IMR-90 (cell line): ENCODE measurements around the gene TMEM219. TPM values are rescaled to one million over a fixed set of nuclear protein-coding genes. Genes with fewer than 3 reads are reported as not detected.

Experiments used
- ATAC-seq: fragments of 200-7000 bp; cut with Tn5 transposase; 2 replicates; pipeline ENCODE4 v1.9.1; 2020; ENCODE audit warnings: low read depth, mild to moderate bottlenecking, moderate library complexity
- BruUV-seq: library from RNA; stranded (reverse); fragments of 400-500 nt; replicated peaks from 2 replicates; lab custom pipeline; 2021; lab: Mats Ljungman, UMichigan
- CTCF ChIA-PET: fragments of 300-600 bp; formaldehyde crosslinking; extraction: SDS; loops from one replicate; lab custom pipeline; 2021; ENCODE audit warnings: antibody characterized with exemption; lab: Yijun Ruan, JAX
- POLR2A ChIA-PET: fragments of 300-600 bp; sonication (Branson Sonifier 250); formaldehyde crosslinking; loops from one replicate; lab custom pipeline; 2022; ENCODE audit warnings: antibody characterized with exemption; ENCODE audit not compliant: unreplicated experiment; lab: Charles Lee
- DNase-seq: peaks from one replicate; pipeline ENCODE4 v3.0.0; 2013
- H2AFZ ChIP-seq: replicated peaks from 2 replicates; pipeline ENCODE3; 2013; ENCODE audit warnings: low read length, mild to moderate bottlenecking; ENCODE audit not compliant: poor library complexity
- H2AK5ac ChIP-seq: 2 replicates; pipeline ENCODE4 v1.6.1; 2013; ENCODE audit warnings: low read depth, low read length, inconsistent platforms
- H2AK9ac ChIP-seq: replicated peaks from 2 replicates; pipeline ENCODE3; 2013; ENCODE audit warnings: mild to moderate bottlenecking, low read depth, low read length, moderate library complexity; ENCODE audit not compliant: poor library complexity
- H2BK120ac ChIP-seq: 2 replicates; pipeline ENCODE4 v1.6.1; 2013; ENCODE audit warnings: low read depth, low read length, inconsistent platforms
- H2BK15ac ChIP-seq: 3 replicates; pipeline ENCODE4 v1.6.1; 2013; ENCODE audit warnings: low read depth, low read length, inconsistent platforms
- H2BK20ac ChIP-seq: 2 replicates; pipeline ENCODE4 v1.6.1; 2013; ENCODE audit warnings: low read depth, mild to moderate bottlenecking, inconsistent platforms, low read length, moderate library complexity
- H2BK5ac ChIP-seq: 2 replicates; pipeline ENCODE4 v1.6.1; 2013; ENCODE audit warnings: mild to moderate bottlenecking, low read depth, low read length, inconsistent platforms; ENCODE audit not compliant: poor library complexity, severe bottlenecking
- H3K14ac ChIP-seq: replicated peaks from 2 replicates; pipeline ENCODE4 v1.6.1; 2013; ENCODE audit warnings: low read depth, low read length, inconsistent platforms
- H3K18ac ChIP-seq: 2 replicates; pipeline ENCODE4 v1.6.1; 2013; ENCODE audit warnings: low read depth, low read length, control low read depth
- H3K23ac ChIP-seq: 2 replicates; pipeline ENCODE4 v1.6.1; 2013; ENCODE audit warnings: low read depth, low read length, inconsistent platforms
- H3K27ac ChIP-seq: 2 replicates; pipeline ENCODE4 v1.5.1; 2013; ENCODE audit warnings: mild to moderate bottlenecking, control low read depth, low read length; ENCODE audit not compliant: insufficient read depth
- H3K27me3 ChIP-seq: 2 replicates; pipeline ENCODE4 v1.6.1; 2013; ENCODE audit warnings: low read length; ENCODE audit not compliant: control insufficient read depth, insufficient read depth
- H3K36me3 ChIP-seq: 2 replicates; pipeline ENCODE4 v1.6.1; 2013; ENCODE audit warnings: low read length, mixed read lengths; ENCODE audit not compliant: control insufficient read depth, insufficient read depth
- H3K4ac ChIP-seq: 2 replicates; pipeline ENCODE4 v1.6.1; 2013; ENCODE audit warnings: low read depth, low read length, inconsistent platforms
- H3K4me1 ChIP-seq: 2 replicates; pipeline ENCODE4 v1.6.1; 2013; ENCODE audit warnings: low read length, mixed read lengths; ENCODE audit not compliant: control insufficient read depth, insufficient read depth
- H3K4me2 ChIP-seq: 2 replicates; pipeline ENCODE4 v1.6.1; 2013; ENCODE audit warnings: low read depth, mild to moderate bottlenecking, control low read depth, low read length, moderate library complexity
- H3K4me3 ChIP-seq: 2 replicates; pipeline ENCODE4 v1.5.1; 2013; ENCODE audit warnings: low read depth, mild to moderate bottlenecking, control low read depth, low read length, moderate library complexity; ENCODE audit not compliant: insufficient read depth
- H3K56ac ChIP-seq: 2 replicates; pipeline ENCODE4 v1.6.1; 2013; ENCODE audit warnings: low read length, inconsistent platforms; ENCODE audit not compliant: insufficient read depth; ENCODE audit errors: extremely low read depth
- H3K79me1 ChIP-seq, 2 experiments: 2 replicates each; pipeline ENCODE4 v1.6.1; 2013; ENCODE audit warnings: low read length in 2 of 2, inconsistent platforms in 1 of 2, low read depth in 1 of 2
- H3K9ac ChIP-seq: 2 replicates; pipeline ENCODE4 v1.6.1; 2013; ENCODE audit warnings: low read depth, low read length, control low read depth
- H3K9me1 ChIP-seq: 2 replicates; pipeline ENCODE4 v1.6.1; 2013; ENCODE audit warnings: low read length, inconsistent platforms; ENCODE audit not compliant: insufficient read depth
- H3K9me3 ChIP-seq: 2 replicates; pipeline ENCODE4 v1.6.1; 2013; ENCODE audit warnings: low read length; ENCODE audit not compliant: control insufficient read depth, insufficient read depth
- H4K20me1 ChIP-seq: 2 replicates; pipeline ENCODE4 v1.6.1; 2013; ENCODE audit warnings: low read length, inconsistent platforms; ENCODE audit not compliant: insufficient read depth
- H4K5ac ChIP-seq: 2 replicates; pipeline ENCODE4 v1.6.1; 2013; ENCODE audit warnings: mild to moderate bottlenecking, low read depth, low read length, control low read depth
- H4K8ac ChIP-seq, 2 experiments: 2 replicates each; pipeline ENCODE4 v1.6.1; 2013; ENCODE audit warnings: low read depth in 2 of 2, low read length in 2 of 2, control low read depth in 1 of 2, inconsistent platforms in 1 of 2
- H4K91ac ChIP-seq: 2 replicates; pipeline ENCODE4 v1.6.1; 2013; ENCODE audit warnings: low read depth, low read length, inconsistent platforms; ENCODE audit not compliant: insufficient read depth
- BHLHE40 ChIP-seq: fragments of 150-350 bp; IDR thresholded peaks from 2 replicates; pipeline ENCODE4 v1.6.1; 2016; ENCODE audit warnings: mild to moderate bottlenecking, low read depth, low read length
- ELK1 ChIP-seq: fragments of 150-350 bp; IDR thresholded peaks from 2 replicates; pipeline ENCODE4 v1.6.1; 2016; ENCODE audit warnings: low read depth, mild to moderate bottlenecking, low read length, moderate library complexity, borderline replicate concordance
- MXI1 ChIP-seq: IDR thresholded peaks from 2 replicates; pipeline ENCODE4 v1.6.1; 2012; ENCODE audit warnings: low read depth, mild to moderate bottlenecking, low read length, moderate library complexity, borderline replicate concordance
- NFE2L2 ChIP-seq: fragments of 150-350 bp; IDR thresholded peaks from 2 replicates; pipeline ENCODE4 v1.6.1; 2016; ENCODE audit warnings: low read depth, mild to moderate bottlenecking, low read length
- RAD21 ChIP-seq: IDR thresholded peaks from 2 replicates; pipeline ENCODE4 v1.6.1; 2012; ENCODE audit warnings: low read length, improper control_type of control experiment
- RCOR1 ChIP-seq: IDR thresholded peaks from 2 replicates; pipeline ENCODE4 v1.6.1; 2012; ENCODE audit warnings: mild to moderate bottlenecking, low read length, improper control_type of control experiment; ENCODE audit not compliant: insufficient replicate concordance
- RFX5 ChIP-seq: IDR thresholded peaks from 2 replicates; pipeline ENCODE4 v1.8.0; 2012; ENCODE audit warnings: low read depth, mild to moderate bottlenecking, low read length, moderate library complexity
- SMC3 ChIP-seq: fragments of 150-350 bp; IDR thresholded peaks from 2 replicates; pipeline ENCODE4 v1.6.1; 2016; ENCODE audit warnings: low read depth, mild to moderate bottlenecking, antibody characterized with exemption, low read length, moderate library complexity
- USF2 ChIP-seq: fragments of 150-350 bp; IDR thresholded peaks from 2 replicates; pipeline ENCODE4 v1.6.1; 2017; ENCODE audit warnings: mild to moderate bottlenecking, antibody characterized with exemption, low read length, low read depth
- WGBS, 2 experiments: methylation state at CpG; one replicate each; pipeline versions ENCODE4 v1.1.5 to v1.1.7; 2013; ENCODE audit warnings: missing lambda C conversion rate in 2 of 2; ENCODE audit not compliant: insufficient read length in 1 of 2; ENCODE audit errors: extremely low coverage in 2 of 2; 5-methylcytosine and 5-hydroxymethylcytosine counted together
- dilution Hi-C: fragments of 300-500 bp; cut with HindIII; formaldehyde crosslinking; loops from one replicate; pipeline ENCODE4 v1.14.3; 2018; ENCODE audit warnings: low sequenced_read_pairs; ENCODE audit not compliant: unreplicated experiment
- in situ Hi-C: fragments of 300-500 bp; cut with MboI; formaldehyde crosslinking; loops from 3 replicates; pipeline ENCODE4 v1.14.3; 2019; ENCODE audit warnings: low sequenced_read_pairs, inconsistent platforms, mixed read lengths
- intact Hi-C: fragments of 100-400 bp; cut with micrococcal nuclease; formaldehyde crosslinking; loops from 2 replicates; pipeline ENCODE4 v1.10.0; 2022
- polyA plus RNA-seq, 3 experiments: library from polyadenylated mRNA; depleted of rRNA; stranded (reverse); fragments of >200 nt; gene quantifications; 2 replicates each; pipeline ENCODE4 v1.2.3, GENCODE V29; 2012; ENCODE audit warnings: low replicate concordance in 1 of 3
- total RNA-seq: library from RNA; depleted of rRNA; stranded (reverse); fragments of >200 nt; gene quantifications from 2 replicates; pipeline ENCODE4 v1.2.3, GENCODE V29; 2012

The TMEM219 gene
- total and polyA plus RNA-seq, 2 of the 4 experiments (the other 2 are of a cell fraction) = 47.0 to 95.3 TPM

DNA sequence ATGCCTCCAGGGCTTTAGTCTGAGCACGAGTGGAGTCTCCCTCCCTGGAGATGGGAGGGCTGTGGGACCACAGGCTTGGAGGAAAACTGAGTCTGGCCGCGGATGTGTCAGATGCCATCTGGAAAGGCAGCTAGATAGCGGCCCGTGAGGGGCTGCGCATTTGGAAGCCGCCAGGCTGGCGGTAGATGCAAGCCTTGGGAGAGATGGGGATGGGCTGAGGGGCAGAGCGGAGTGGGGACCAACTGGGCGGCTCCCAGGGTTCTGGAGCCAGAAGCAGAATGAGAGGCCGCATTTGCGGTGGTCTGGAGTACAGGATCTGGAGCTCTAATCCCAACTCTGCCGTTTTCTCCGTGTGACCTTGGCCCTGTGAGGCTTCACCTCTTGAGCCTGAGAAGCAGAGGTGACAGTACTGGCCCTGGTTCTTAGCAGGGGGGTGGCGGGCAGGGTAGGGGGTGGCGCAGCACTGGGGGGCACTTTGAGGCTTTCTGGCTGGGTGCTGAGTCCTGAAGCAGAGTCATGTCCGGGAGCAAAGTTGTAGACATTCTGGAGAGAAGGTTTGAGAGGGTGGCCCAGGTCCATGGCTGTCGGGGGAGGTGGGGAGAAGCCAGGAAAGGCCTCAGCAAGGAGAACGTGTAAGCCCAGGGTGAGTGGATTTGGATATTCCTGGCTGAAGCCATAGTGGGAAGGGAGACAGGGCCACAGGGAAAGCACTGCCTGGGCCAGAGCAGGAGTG lies 40.9 kb downstream of the TMEM219 start:
- Histone ChIP-seq H2BK15ac (no peak overlapping the region), H3K9me1 (0 out of 2 replicates have a peak, but pooled peaks cover 2% of the 10 kb centered on the region), H3K4me2 (no peak overlapping the region), H3K4me1 (no peaks in the 10 kb centered on the region), H2BK20ac (no peak overlapping the region), H3K23ac (no peak overlapping the region), H3K4ac (no peak overlapping the region), H2AK9ac (no peak overlapping the region), H4K20me1 (no peaks in the 10 kb centered on the region), H4K5ac (no peak overlapping the region), H4K8ac (no peak overlapping the region), H2AK5ac (no peak overlapping the region), H2AFZ (no peak overlapping the region), H3K56ac (no peak overlapping the region), H3K36me3 (peaks cover 18% of the 10 kb centered on the region), H4K91ac (no peak overlapping the region), H3K27me3 (no peaks in the 10 kb centered on the region), H3K79me1 (peaks cover 6 to 17% of the 10 kb centered on the region in 2 experiments; a peak in 3 of 4 replicates), H3K9me3 (no peaks in the 10 kb centered on the region), H3K4me3 (no peak overlapping the region), H3K14ac (no peak overlapping the region), H3K18ac (no peak overlapping the region), H3K27ac (no peak overlapping the region), H2BK120ac (no peak overlapping the region), H2BK5ac (no peak overlapping the region), H3K9ac (no peak overlapping the region)
- ChIA-PET POLR2A (no interaction called here), CTCF (no interaction called here)
- dilution Hi-C loops = no loop called here
- DNase-seq (no peak), ATAC-seq (no peak)
- WGBS, 2 experiments = 86% methylated on average over 6 of the region's 19 CpGs; no CpG with 5 or more reads in 1 of the 2 experiments
- in situ Hi-C loops = no loop called here
- intact Hi-C loops = no loop called here
- no peak for TF ChIP-seq ELK1
- no peak for TF ChIP-seq USF2
- TF ChIP-seq RAD21 = no peak
- TF ChIP-seq MXI1 = no peak
- no peak for TF ChIP-seq RCOR1
- no peak for TF ChIP-seq SMC3
- TF ChIP-seq RFX5 = no peak
- no peak for TF ChIP-seq NFE2L2
- TF ChIP-seq BHLHE40 = no peak
- BruUV-seq = no TSS peak
